GM19395 (cell line): ENCODE measurements around the gene USP6.
"Not testable (repeated sequence)": the region's sequence is repeated elsewhere in the genome, so short reads cannot be mapped to it uniquely, and the experiment has no call there.

Experiments used
- ATAC-seq: cut with Tn5 transposase; IDR thresholded peaks from one replicate; pipeline ENCODE4 v1.9.1; 2021; ENCODE audit warnings: mild to moderate bottlenecking, moderate library complexity; ENCODE audit not compliant: unreplicated experiment

The USP6 gene

GRCh38 chr17:5134571-5134970, 18.7 kb downstream of the USP6 start:
- not testable (repeated sequence) for ATAC-seq

DNA sequence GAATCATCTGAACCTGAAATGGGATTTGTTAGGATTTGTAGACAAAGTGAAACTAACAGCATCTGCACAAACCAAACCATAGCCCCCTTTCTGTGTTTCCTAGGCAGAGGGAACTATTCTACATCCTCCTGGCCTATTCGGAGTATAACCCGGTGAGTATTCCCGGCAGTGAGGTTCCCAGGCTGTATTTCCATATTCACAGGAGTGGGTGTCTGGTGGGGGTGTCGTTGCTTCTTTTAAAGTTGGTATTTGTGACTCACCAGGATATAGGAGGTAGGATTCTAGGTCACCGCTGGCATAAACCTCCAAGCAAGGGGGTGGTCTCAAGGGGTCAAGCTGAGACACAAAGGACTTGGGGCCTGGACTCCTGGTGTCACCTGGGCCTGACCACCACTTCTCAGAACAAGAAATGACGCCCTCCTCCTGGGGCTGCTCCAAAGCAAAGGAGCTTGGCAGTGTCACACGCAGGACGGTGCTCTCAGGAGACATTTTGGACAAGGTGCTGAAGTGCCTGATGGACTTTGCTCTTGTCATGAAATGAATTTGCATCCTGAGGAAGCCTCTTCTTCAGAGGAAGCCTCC, 19.4 kb downstream of the USP6 start:
- ATAC-seq = not testable (repeated sequence)

GRCh38 chr17:5135726-5136579, 20.1 kb downstream of the USP6 start:
- no peak for ATAC-seq

DNA sequence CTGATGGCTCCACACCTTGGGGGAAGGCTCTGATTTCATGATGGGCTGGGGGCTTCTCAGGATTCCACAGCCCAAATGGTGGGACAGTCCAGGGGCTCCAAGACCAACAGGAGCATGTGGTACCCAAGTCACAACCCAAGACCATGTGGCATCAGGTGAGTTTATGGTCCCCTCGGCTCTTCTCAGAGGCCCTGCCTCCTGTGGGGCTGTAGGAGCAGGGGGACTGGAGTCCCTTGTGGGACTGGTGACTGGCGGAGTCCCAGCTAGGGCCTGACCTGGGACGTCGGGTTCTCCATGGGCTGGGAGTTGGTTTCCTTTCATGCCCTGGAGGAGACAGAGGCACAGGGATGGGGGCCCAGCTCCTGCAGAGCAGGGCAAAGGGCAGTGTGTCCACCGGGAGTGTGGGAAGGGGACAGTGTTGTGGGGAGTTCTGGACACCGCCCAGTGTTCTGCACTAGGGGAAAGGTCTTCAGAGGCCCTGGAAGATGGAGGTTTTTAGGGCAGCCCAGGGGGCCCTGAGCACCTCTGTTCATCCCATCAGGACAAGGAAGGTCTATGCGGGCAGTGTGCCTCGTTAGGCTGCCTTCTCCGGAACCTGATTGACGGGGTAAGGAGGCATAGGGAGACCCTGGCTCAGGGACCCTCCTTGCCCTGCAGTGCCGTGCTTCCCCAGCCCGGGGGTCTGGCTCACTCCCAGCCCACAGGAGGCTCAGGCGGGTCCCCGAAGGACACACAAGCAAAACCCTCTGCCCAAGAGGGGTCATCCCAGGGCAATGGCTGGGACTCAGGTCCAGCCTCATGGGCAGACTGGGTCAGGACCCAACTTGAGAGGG, 21.0 kb downstream of the USP6 start:
- ATAC-seq = not testable (repeated sequence)

DNA sequence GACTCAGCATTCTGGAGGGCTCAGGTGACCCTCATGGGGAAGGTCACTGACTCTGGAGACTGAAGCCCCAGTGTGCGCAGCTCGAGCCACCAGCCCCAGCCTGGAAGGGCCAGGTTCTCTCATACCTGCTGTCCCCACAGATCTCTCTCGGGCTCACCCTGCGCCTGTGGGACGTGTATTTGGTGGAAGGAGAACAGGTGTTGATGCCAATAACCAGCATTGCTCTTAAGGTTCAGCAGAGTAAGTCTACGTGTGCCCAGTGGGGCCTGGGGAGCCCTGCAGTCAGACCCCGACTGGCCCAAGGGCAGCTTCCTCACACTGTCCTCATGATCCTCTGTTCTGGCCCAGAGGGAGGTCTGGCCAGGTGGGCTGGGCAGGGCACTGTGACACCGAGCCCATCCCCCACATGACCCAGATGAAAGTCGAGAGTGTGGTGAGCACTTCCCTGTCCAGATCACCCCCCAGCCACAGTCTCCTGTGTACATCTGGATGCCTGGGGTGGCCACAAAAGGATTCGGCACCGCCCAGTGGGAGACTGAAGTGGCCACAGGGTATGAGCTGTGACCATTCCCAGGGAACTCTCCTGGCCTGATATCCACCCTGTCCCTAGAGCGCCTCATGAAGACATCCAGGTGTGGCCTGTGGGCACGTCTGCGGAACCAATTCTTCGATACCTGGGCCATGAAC, 21.8 kb downstream of the USP6 start:
- not testable (repeated sequence) for ATAC-seq

GRCh38 chr17:5138198-5138544, 22.3 kb downstream of the USP6 start:
- ATAC-seq = not testable (repeated sequence)

DNA sequence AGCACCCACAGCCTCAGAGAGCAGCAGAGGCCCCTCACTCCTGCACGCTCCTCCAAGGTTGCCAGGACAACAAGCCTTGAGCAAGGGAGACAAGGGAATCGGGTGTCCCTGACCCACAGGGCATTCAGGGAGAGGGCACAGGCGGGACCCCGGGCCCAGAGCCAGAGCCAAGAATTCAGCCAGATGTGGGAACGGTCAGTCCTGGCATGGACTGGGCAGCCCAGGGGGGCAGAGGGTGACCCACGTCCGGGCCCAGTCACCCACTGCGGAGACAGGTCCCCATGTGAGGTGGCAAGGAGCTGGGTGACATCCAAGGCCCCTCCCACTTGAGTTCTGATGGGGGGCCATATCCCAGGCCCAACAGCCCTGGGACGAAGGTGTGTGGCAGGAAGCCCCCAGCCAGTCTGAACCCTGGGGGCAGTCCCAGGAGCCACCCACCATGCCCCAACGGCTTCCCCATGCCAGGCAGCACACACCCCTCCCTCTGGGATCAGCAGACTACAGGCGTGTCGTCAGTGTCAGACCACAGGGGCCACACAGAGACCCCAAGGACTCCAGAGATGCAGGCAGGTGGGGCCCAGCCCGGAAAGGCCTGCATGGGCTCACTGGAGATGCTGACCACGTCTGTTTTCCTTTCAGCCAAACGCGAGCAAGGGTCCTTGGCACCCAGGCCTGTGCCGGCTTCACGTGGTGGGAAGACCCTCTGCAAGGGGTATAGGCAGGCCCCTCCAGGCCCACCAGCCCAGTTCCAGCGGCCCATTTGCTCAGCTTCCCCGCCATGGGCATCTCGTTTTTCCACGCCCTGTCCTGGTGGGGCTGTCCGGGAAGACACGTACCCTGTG, 23.0 kb downstream of the USP6 start:
- no peak for ATAC-seq

- no peak for ATAC-seq
Observed at GRCh38 chr17:5139458-5139732, 23.6 kb downstream of the USP6 start.

GRCh38 chr17:5142877-5143276, 27.0 kb downstream of the USP6 start:
- not testable (repeated sequence) for ATAC-seq

GRCh38 chr17:5146122-5146521, 30.3 kb downstream of the USP6 start:
- not testable (repeated sequence) for ATAC-seq

DNA sequence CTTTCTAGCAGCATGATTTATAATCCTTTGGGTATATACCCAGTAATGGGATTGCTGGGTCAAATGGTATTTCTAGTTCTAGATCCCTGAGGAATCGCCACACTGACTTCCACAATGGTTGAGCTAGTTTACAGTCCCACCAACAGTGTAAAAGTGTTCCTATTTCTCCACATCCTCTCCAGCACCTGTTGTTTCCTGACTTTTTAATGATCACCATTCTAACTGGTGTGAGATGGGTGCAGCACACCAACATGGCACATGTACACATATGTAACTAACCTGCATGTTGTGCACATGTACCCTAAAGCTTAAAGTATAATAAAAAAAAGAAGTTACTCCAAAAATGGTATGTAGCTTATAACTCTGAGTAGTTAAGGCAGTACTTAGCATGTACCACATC, 44.9 kb downstream of the USP6 start:
- ATAC-seq = not testable (repeated sequence)

- ATAC-seq = not testable (repeated sequence)
Observed at GRCh38 chr17:5161793-5162192, 46.0 kb downstream of the USP6 start.

GRCh38 chr17:5164436-5164835, 48.6 kb downstream of the USP6 start:
- ATAC-seq = no peak

- not testable (repeated sequence) for ATAC-seq
Observed at GRCh38 chr17:5165791-5166564, 50.1 kb downstream of the USP6 start.

GRCh38 chr17:5175027-5175426, 59.2 kb downstream of the USP6 start:
- not testable (repeated sequence) for ATAC-seq

DNA sequence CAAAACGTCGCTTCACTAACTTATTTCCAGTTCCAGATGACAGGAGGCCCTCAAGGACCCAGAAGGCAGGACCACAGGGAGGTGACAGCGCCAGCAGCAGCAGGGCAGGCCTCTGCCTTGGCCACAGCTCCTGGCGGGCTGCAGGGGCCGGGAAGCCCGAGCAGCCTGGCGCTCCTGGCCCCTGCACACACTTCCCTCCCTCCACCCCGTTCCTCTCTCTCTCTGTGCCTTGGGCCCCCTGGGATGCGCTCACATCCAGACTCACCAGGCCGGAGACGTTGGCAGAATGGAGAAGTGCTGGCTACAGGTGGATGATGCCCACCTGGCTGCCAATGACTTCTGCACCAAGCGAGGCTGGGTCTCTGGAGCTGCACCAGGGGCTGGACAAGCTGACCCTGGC, 63.2 kb downstream of the USP6 start:
- ATAC-seq = no peak

DNA sequence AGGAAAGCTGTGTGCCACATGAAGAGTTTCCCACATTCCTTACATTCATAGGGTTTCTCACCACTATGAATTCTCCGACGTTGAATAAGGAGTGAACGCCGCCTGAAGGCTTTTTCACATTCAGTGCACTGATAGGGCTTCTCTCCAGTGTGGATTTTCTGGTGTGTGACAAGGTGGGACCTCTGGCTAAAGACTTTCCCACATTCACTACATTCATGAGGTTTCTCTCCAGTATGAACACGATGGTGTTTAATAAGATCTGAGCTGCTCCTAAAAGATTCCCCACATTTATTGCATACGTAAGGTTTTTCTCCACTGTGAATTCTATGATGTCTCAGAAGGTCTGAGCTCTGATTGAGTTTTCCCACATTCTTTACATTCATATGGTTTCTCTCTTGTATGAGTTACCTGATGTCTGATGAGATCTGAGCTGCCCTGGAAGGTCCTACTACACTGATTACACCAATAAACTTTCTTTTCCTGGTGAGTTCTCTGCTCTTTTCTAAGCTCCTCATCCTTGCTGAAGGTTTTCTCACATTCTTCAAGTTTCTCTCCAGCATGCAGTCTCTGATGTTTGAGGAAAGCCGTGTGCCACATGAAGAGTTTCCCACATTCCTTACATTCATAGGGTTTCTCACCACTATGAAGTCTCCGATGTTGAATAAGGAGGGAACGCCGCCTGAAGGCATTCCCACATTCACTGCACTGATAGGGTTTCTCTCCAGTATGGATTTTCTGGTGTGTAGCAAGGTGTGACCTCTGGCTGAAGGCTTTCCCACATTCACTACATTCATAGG, 65.9 kb downstream of the USP6 start:
- ATAC-seq = no peak

DNA sequence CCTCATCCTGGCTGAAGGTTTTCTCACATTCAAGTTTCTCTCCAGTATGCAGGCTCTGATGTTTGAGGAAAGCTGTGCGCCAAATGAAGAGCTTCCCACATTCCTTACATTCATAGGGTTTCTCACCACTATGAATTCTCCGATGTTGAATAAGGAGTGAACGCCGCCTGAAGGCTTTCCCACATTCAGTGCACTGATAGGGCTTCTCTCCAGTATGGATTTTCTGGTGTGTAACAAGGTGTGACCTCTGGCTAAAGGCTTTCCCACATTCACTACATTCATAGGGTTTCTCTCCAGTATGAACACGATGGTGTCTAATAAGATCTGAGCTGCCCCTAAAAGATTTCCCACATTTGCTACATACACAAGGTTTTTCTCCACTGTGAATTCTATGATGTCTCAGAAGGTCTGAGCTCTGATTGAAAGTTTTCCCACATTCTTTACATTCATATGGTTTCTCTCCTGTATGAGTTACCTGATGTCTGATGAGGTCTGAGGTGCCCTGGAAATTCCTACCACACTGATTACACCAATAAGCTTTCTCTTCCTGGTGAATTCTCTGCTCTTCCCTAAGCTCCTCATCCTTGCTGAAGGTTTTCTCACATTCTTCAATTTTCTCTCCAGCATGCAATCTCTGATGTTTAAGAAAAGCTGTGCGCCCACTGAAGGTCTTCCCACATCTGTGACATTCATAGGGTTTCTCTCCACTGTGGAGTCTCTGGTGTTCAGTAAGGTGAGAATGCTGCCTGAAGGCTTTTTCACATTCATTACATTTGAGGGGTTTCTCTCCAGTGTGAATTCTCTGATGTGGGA, 67.0 kb downstream of the USP6 start:
- no peak for ATAC-seq
